Endothelial cell of umbilical vein (primary cell): ENCODE data around the gene C1orf174.

Experiments used
- CTCF ChIP-seq, 2 donors: IDR thresholded peaks; 1 replicate in 1 of 2; 2 replicates in 1 of 2; pipeline ENCODE4 v1.5.1; 2011; ENCODE audit warnings: low read length in 2 of 2, mild to moderate bottlenecking in 2 of 2, moderate library complexity in 2 of 2, control low read depth in 1 of 2, inconsistent platforms in 1 of 2, low read depth in 1 of 2; ENCODE audit not compliant: insufficient read depth in 1 of 2; ENCODE audit errors: extremely low read depth in 1 of 2
- POLR2AphosphoS5 ChIP-seq: IDR thresholded peaks from 2 replicates; pipeline ENCODE4 v1.6.1; 2012; ENCODE audit warnings: low read depth, mild to moderate bottlenecking, control low read depth, low read length, moderate library complexity; ENCODE audit not compliant: insufficient read depth

- TF ChIP-seq CTCF (IDR thresholded peaks at IDR 0.05; ENCODE audit: extremely low read depth in 1 of 2, insufficient read depth in 1 of 2, low read depth in 1 of 2, low read length in 2 of 2), result no peak
- no peak for TF ChIP-seq POLR2AphosphoS5
Measured at GRCh38 chr1:3879787-3880428, 20.2 kb downstream of the C1orf174 start.
